ENCODE measurements around the gene BRI3.

GRCh38 chr7:98321301-98321700 lies 39.8 kb downstream of the BRI3 start:
- TF ChIP-seq PKNOX1 (IDR thresholded peaks at IDR 0.05), result no peak
- no peak for TF ChIP-seq FOXK2 (IDR thresholded peaks at IDR 0.05)
- TF ChIP-seq SUZ12 (IDR thresholded peaks at IDR 0.05), result no peak
- no peak for TF ChIP-seq TARDBP (IDR thresholded peaks at IDR 0.05)
- no peak for TF ChIP-seq NFRKB (IDR thresholded peaks at IDR 0.05)
- TF ChIP-seq ELF4 (IDR thresholded peaks at IDR 0.05), result no peak
- no peak for TF ChIP-seq HDGF (IDR thresholded peaks at IDR 0.05; ENCODE audit: borderline replicate concordance)
- no peak for TF ChIP-seq ZNF384 (IDR thresholded peaks at IDR 0.05)
- no peak for TF ChIP-seq FOXA1 (IDR thresholded peaks at IDR 0.05)
- TF ChIP-seq L3MBTL2 (conservative IDR thresholded peaks at IDR 0.05), result no peak
- no peak for TF ChIP-seq BHLHE40 (IDR thresholded peaks at IDR 0.05; ENCODE audit: borderline replicate concordance)
- no peak for TF ChIP-seq FOXM1 (IDR thresholded peaks at IDR 0.05; ENCODE audit: borderline replicate concordance)
- TF ChIP-seq SP1 (IDR thresholded peaks at IDR 0.05), result no peak
